ENCODE results near the gene HSPB3. TPM values are rescaled to one million over a fixed set of nuclear protein-coding genes. Genes with fewer than 3 reads are reported as not detected.
"Not testable (repeated sequence)": the region's sequence is repeated elsewhere in the genome, so short reads cannot be mapped to it uniquely, and the experiment has no call there.

The HSPB3 gene
- 3.6 TPM for polyA plus RNA-seq (2013, experiment 1 of 2; ENCODE audit: insufficient read length)
- 6.1 TPM for polyA plus RNA-seq (2013, experiment 2 of 2; ENCODE audit: insufficient read length)

GRCh38 chr5:54455413-54456157 lies at the start of gene HSPB3:
TSS of gene HSPB3 (plus strand) at chr5:54455699. CDS start at chr5:54455790, 91 bp downstream.
- peak; percentile 88 for DNase-seq

GRCh38 chr5:54411176-54411575 lies 44.3 kb upstream of the HSPB3 start:
- no peak for DNase-seq

DNA sequence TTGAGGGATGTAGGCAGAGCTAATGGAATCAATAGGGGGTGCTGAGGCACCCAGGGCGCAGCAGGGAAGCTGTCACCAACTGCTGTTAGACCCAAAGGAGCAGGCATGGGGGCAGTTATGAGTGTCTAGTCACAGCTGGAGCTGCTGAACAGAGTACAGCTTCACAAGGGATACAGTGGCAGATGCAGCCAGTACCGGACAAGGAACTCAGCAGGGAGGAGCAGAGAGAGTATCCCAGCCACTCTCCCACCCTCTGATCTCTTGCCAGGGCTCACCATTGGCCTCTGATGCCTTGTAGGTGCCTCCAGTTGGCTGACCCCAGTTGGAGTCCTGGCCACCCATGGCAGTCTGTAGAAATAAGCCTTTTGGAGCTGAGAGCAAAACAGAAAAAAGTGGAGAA lies 42.6 kb upstream of the HSPB3 start:
- no peak for DNase-seq

GRCh38 chr5:54415147-54415546 lies 40.4 kb upstream of the HSPB3 start:
- DNase-seq: peak; percentile 4

DNA sequence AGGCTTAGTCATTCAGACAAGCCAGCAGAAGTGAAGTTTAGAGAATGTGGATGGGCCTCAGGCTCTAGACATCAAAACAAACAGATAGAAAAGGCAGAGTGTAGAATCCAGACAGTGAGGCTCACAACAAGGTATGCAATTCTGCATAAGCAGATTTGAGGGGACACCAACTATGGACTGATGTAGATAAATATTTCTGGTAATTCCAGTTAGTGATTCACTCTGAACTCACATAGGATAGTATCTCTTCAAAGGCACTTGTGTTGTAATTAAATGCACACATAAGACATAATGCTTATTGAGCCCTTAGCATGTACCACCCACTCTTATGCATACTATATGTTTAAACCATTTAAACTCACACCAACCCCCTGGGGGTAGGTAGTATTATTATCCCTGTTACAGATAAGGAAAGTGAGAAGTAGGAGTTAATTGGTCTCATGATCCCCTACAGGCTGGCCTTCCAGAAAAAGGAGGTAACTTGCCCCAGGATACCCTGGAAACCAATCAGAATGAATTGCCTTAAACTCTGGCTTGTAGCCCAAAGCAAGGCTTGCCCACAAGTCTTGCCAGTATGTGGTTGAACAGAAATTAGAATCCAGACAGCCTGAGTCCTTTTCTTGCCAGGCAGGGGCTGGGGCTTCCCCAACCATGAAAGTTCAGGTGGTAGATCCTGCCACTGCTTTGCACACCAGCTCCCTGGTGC lies 39.5 kb upstream of the HSPB3 start:
- DNase-seq: peak; percentile 85

GRCh38 chr5:54419573-54420423 lies 35.7 kb upstream of the HSPB3 start:
- DNase-seq: peak; percentile 54

- DNase-seq: not testable (repeated sequence)
These were observed 35.0 kb upstream of the HSPB3 start for GRCh38 chr5:54420511-54420910.

DNA sequence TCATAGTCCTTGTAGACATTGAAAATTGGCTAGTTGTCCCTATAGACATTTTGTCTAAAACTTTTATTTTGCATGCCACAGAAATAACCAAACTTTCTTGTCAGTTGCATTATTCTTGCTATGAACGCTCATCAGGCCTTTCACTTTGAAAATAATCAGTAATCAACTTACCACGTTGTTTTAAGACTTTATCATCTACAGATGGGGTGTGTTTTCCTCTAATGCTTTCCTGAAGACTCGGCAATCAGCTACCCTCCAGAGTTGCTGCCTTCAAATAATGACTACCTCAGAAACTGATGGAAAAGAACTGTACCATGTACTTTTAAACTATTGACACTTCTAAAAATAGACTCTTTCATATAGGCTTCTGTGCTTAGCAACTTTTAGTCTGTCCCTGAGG lies 33.5 kb upstream of the HSPB3 start:
- DNase-seq: no peak

DNA sequence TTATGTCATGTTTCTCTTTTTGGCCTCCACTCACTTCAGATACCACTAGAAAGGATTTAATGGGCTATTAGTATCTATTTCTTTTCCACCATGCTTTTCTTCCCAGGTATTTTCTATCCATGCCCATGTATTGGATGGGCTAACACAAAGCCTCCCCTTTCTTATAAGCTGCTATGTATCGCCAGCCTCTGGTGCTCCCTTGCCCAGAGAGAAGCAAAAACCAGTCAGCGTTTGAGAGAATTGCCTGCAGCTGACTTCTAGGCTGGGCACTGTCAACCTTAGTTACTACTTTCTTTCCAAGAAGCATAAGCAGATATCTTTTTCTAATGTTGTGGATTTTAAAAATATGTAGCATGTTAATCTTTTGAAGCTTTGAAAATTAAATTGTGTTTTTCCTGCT lies 30.2 kb upstream of the HSPB3 start:
- no peak for DNase-seq

DNA sequence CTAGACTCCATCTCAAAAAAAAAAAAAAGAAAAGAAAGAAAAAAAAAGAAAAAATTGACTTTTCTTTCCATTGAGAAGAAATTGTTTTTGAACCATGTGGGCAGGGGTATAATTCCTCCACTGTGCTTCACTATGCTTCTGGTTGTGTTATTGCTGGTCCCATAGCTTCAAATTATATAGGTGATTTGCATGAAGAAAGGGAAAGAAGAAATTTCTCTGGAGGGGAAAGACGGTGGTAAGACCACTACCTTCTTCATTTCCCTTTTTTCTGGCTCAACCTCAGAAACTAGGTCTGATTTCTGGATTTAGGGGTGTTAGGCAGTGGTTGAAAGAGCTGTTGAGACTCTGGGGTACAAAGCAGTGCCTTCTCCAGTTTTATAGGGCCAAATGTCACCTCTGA lies 29.3 kb upstream of the HSPB3 start:
- no peak for DNase-seq

- not testable (repeated sequence) for DNase-seq
These were observed 20.8 kb upstream of the HSPB3 start for GRCh38 chr5:54434650-54435049.

GRCh38 chr5:54438620-54439389 lies 16.7 kb upstream of the HSPB3 start:
- DNase-seq: no peak

- no peak for DNase-seq
These were observed 15.0 kb upstream of the HSPB3 start for GRCh38 chr5:54440456-54440893.

DNA sequence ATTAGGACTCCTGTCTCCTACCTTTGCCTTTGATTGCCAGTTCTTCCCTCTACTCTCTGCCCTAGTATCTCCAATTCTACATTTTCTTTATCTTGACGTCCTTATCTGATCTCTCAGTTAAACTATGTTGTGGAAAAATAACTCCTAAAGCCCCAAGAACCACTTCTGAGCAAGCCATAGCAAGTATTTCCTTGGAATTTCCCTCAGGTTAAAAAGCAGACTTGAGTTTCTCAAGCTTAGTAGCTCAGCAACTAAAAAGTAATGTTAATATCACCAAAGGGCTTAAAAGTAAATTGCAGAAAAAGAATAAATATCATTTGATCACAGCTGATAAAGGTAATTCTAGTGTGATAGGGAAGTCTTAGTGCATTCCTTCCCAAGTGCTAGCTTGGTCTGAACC lies 13.2 kb upstream of the HSPB3 start:
- DNase-seq: no peak

GRCh38 chr5:54443270-54443669 lies 12.2 kb upstream of the HSPB3 start:
- peak; percentile 57 for DNase-seq

GRCh38 chr5:54445691-54446378 lies 9.7 kb upstream of the HSPB3 start:
- DNase-seq: peak; percentile 14

DNA sequence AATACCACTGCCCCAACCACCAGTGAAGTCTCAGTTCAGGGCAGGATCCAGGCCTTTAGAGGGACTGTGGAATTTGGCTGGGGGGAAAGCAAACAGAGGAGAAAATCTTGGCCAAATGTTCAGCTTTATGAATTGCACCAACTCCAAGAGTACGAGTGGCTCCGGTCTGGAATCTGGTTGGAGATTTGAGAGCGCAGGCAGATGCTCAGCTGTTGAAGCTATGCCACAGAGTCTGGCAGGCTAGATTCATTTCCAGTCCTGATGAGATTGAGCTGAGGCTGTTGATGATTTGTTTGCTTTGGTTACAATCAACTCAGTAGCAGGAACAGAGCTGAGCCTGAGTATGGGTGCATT lies 9.1 kb upstream of the HSPB3 start:
- no peak for DNase-seq

- no peak for DNase-seq
These were observed 5.6 kb upstream of the HSPB3 start for GRCh38 chr5:54449923-54450322.

GRCh38 chr5:54450542-54450941 lies 5.0 kb upstream of the HSPB3 start:
- DNase-seq: no peak

DNA sequence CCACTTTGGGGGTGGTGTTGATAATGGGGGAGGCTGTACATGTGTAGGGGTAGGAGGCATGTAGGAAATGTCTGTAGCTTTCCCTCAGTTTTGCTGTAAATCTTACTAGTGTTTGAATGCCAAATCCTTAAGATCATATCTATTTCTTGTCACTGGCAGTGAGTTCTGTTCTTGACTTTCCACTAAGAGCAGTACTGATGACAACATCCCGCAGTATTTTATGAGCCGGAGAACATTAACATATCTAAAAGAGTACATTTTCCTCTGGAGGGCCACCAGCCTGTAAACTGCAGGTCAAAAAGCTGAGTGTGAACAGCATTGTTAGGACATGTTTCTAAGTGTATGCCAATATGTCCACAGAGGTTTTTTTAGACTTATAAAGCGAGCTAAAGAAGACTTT lies 2.5 kb upstream of the HSPB3 start:
- DNase-seq: no peak

DNA sequence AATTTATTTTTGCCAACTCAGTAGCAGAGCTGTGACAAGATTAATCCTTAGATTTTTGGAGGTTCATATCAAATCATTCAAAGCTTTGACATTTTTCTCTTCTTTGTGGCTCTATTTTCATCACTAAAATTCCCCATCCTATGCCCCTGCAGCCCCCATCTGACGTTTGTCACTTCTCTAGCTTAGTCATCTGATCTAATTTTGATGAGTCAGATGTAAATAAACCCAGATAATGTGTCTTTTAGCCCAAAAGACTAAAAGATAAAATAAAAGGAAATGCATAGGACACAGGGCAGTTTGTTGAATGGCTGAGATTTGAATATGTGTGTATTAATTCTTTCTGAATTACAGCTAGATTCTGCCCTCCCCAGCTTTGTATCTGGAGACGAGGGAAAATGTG lies 897 bp upstream of the HSPB3 start:
- peak; percentile 19 for DNase-seq

Data from fibroblast of skin of back (primary cell).